Lower leg skin (tissue), 3 donors: ENCODE data around the gene EDN1.

Experiments used
- POLR2A ChIP-seq, 2 donors: fragments of 450-650 bp; IDR thresholded peaks; one replicate each; pipeline ENCODE4 v1.6.1; 2016 to 2017; ENCODE audit warnings: antibody characterized with exemption in 2 of 2, mild to moderate bottlenecking in 1 of 2, moderate library complexity in 1 of 2
- TF ChIP-seq, protein P1 (sequence below), 3 donors: fragments of 450-650 bp; IDR thresholded peaks; one replicate each; pipeline ENCODE4 v1.5.1; 2016; ENCODE audit warnings: antibody characterized with exemption in 3 of 3, mild to moderate bottlenecking in 3 of 3, moderate library complexity in 2 of 3

DNA sequence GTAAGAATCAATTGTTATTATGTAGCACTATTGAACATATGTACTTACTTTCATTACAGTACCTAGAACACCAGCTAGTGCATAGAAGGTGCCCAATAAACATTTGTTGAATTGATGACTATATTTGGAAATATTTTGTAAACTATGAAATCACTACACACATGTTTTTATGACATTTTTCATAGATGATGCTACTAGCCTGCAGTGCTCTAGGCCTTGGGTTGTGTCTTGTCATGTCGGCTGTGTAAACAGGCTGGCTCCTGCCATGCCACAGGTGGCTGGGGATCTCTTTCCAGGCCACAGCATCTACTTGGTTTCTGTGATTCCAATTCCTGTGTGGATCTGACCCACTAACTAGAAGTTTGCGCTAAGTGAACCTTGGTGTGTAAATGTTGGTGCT, 43.3 kb upstream of the EDN1 start:
- TF ChIP-seq, protein P1, sequence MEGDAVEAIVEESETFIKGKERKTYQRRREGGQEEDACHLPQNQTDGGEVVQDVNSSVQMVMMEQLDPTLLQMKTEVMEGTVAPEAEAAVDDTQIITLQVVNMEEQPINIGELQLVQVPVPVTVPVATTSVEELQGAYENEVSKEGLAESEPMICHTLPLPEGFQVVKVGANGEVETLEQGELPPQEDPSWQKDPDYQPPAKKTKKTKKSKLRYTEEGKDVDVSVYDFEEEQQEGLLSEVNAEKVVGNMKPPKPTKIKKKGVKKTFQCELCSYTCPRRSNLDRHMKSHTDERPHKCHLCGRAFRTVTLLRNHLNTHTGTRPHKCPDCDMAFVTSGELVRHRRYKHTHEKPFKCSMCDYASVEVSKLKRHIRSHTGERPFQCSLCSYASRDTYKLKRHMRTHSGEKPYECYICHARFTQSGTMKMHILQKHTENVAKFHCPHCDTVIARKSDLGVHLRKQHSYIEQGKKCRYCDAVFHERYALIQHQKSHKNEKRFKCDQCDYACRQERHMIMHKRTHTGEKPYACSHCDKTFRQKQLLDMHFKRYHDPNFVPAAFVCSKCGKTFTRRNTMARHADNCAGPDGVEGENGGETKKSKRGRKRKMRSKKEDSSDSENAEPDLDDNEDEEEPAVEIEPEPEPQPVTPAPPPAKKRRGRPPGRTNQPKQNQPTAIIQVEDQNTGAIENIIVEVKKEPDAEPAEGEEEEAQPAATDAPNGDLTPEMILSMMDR (IDR thresholded peaks at IDR 0.05), result no peak
- no peak for TF ChIP-seq POLR2A (IDR thresholded peaks at IDR 0.05)
